GM23338 (cell line): Measurements from ENCODE around the gene IL6R. TPM values are rescaled to one million over a fixed set of nuclear protein-coding genes. Genes with fewer than 3 reads are reported as not detected.

ENCODE experiments used
- ATAC-seq: fragments of 200-7000 bp; cut with Tn5 transposase; 3 replicates; pipeline ENCODE4 v1.9.1; 2020
- DNase-seq: peaks from one replicate; pipeline ENCODE4 v3.0.0-alpha.2; 2015; ENCODE audit warnings: low spot score
- H2AFZ ChIP-seq: fragments of 200-600 bp; sonication (generic); 2 replicates; pipeline ENCODE4 v1.8.0; 2016; ENCODE audit warnings: antibody characterized with exemption, mild to moderate bottlenecking, moderate library complexity
- H3F3A ChIP-seq: fragments of 200-600 bp; sonication (generic); replicated peaks from 2 replicates; pipeline ENCODE4 v1.8.0; 2017; ENCODE audit warnings: antibody characterized with exemption, mixed run types, low read depth
- H3K27ac ChIP-seq: fragments of 200-600 bp; sonication (generic); 2 replicates; pipeline ENCODE4 v1.6.1; 2016; ENCODE audit warnings: low read depth
- H3K27me3 ChIP-seq: fragments of 200-600 bp; sonication (generic); 2 replicates; pipeline ENCODE4 v1.8.0; 2016; ENCODE audit warnings: mild to moderate bottlenecking, mixed run types, moderate library complexity; ENCODE audit not compliant: insufficient read depth
- H3K36me3 ChIP-seq: fragments of 200-600 bp; sonication (generic); 2 replicates; pipeline ENCODE4 v1.8.0; 2016; ENCODE audit warnings: mild to moderate bottlenecking; ENCODE audit not compliant: insufficient read depth
- H3K4me1 ChIP-seq: fragments of 200-600 bp; sonication (generic); 2 replicates; pipeline ENCODE4 v1.8.0; 2016; ENCODE audit warnings: mild to moderate bottlenecking, moderate library complexity; ENCODE audit not compliant: insufficient read depth
- H3K4me2 ChIP-seq: fragments of 200-600 bp; sonication (generic); 2 replicates; pipeline ENCODE4 v1.7.1; 2017; ENCODE audit warnings: mixed run types
- H3K4me3 ChIP-seq: fragments of 200-600 bp; sonication (generic); 2 replicates; pipeline ENCODE4 v1.6.1; 2016; ENCODE audit warnings: mixed run types
- H3K79me2 ChIP-seq: fragments of 200-600 bp; sonication (generic); replicated peaks from 2 replicates; pipeline ENCODE4 v1.8.0; 2017; ENCODE audit warnings: mild to moderate bottlenecking; ENCODE audit not compliant: insufficient read depth
- H3K9me2 ChIP-seq: fragments of 200-600 bp; sonication (generic); 2 replicates; pipeline ENCODE4 v1.8.0; 2017; ENCODE audit not compliant: insufficient read depth
- H4K20me1 ChIP-seq: fragments of 200-600 bp; sonication (generic); replicated peaks from 2 replicates; pipeline ENCODE4 v1.8.0; 2017; ENCODE audit warnings: mild to moderate bottlenecking; ENCODE audit not compliant: insufficient read depth
- H3K27ac Mint-ChIP-seq: 2 replicates; pipeline ENCODE4 v1.8.0; 2020; ENCODE audit warnings: inconsistent platforms, mild to moderate bottlenecking, moderate library complexity, mixed read lengths
- H3K27me3 Mint-ChIP-seq: 3 replicates; pipeline ENCODE4 v1.8.0; 2022; ENCODE audit warnings: low read depth, mild to moderate bottlenecking, moderate library complexity, mixed read lengths, inconsistent platforms; ENCODE audit not compliant: insufficient read depth, poor library complexity
- H3K36me3 Mint-ChIP-seq: 3 replicates; pipeline ENCODE4 v1.8.0; 2021; ENCODE audit warnings: low read depth, mild to moderate bottlenecking, inconsistent platforms, moderate library complexity, mixed read lengths
- H3K4me1 Mint-ChIP-seq: 3 replicates; pipeline ENCODE4 v1.8.0; 2020; ENCODE audit warnings: mild to moderate bottlenecking, inconsistent platforms, mixed read lengths
- H3K4me3 Mint-ChIP-seq: 3 replicates; pipeline ENCODE4 v1.8.0; 2021; ENCODE audit warnings: moderate library complexity, mild to moderate bottlenecking, inconsistent platforms, mixed read lengths
- H3K9me3 Mint-ChIP-seq: 3 replicates; pipeline ENCODE4 v1.8.0; 2020; ENCODE audit warnings: moderate library complexity, mild to moderate bottlenecking, inconsistent platforms, mixed read lengths
- CREB1 ChIP-seq: fragments of 250-450 bp; sonication (Bioruptor Pico); IDR thresholded peaks from 2 replicates; pipeline ENCODE4 v1.5.0; 2020; ENCODE audit warnings: low read depth, mild to moderate bottlenecking, moderate library complexity
- EZH2 ChIP-seq: fragments of 200-600 bp; sonication (generic); IDR thresholded peaks from one replicate; pipeline ENCODE4 v1.8.0; 2017; ENCODE audit warnings: antibody characterized with exemption, mild to moderate bottlenecking, low read depth; ENCODE audit not compliant: unreplicated experiment
- JUNB ChIP-seq: IDR thresholded peaks from one replicate; pipeline ENCODE4 v1.6.1; 2016; ENCODE audit warnings: antibody characterized with exemption; ENCODE audit not compliant: unreplicated experiment
- NANOG ChIP-seq: IDR thresholded peaks from 2 replicates; pipeline ENCODE4 v1.6.1; 2016; ENCODE audit warnings: antibody characterized with exemption, borderline replicate concordance
- ZNF114 ChIP-seq: fragments of 250-450 bp; sonication (Bioruptor Pico); IDR thresholded peaks from 2 replicates; pipeline ENCODE4 v1.5.0; 2020; ENCODE audit warnings: mild to moderate bottlenecking, moderate library complexity
- ZNF331 ChIP-seq: fragments of 250-450 bp; sonication (Bioruptor Pico); IDR thresholded peaks from 2 replicates; pipeline ENCODE4 v1.5.0; 2020; ENCODE audit warnings: low read depth, mild to moderate bottlenecking, moderate library complexity
- ZNF462 ChIP-seq: fragments of 250-450 bp; sonication (Bioruptor Pico); IDR thresholded peaks from 2 replicates; pipeline ENCODE4 v1.5.0; 2020; ENCODE audit warnings: mild to moderate bottlenecking, moderate library complexity
- polyA plus RNA-seq: library from polyadenylated mRNA; unstranded; fragments of >200 nt; fragmentation: Nextera tagmentation; extraction: Ambion mirVana; gene quantifications from 2 replicates; pipeline ENCODE4 v1.2.1, GENCODE V29; 2016
- total RNA-seq: library from RNA; depleted of rRNA; stranded (reverse); fragments of >200 nt; shearing (Covaris generic); gene quantifications from 2 replicates; pipeline ENCODE4 v1.2.3, GENCODE V29; 2014
- TF ChIP-seq, protein P1 (sequence below), 2 experiments: fragments of 200-600 bp in 1 of 2; sonication (generic) in 1 of 2; conservative IDR thresholded peaks; 2 replicates each; pipeline versions ENCODE4 v1.5.1 to v1.6.1; 2016 to 2017; ENCODE audit warnings: antibody characterized with exemption in 2 of 2, low read depth in 2 of 2, mild to moderate bottlenecking in 2 of 2, moderate library complexity in 1 of 2
- TF ChIP-seq, protein P2 (sequence below): IDR thresholded peaks from 2 replicates; pipeline ENCODE4 v1.6.1; 2016; ENCODE audit warnings: antibody characterized with exemption
- TF ChIP-seq, protein P3 (sequence below): IDR thresholded peaks from one replicate; pipeline ENCODE4 v1.6.1; 2018; ENCODE audit warnings: antibody characterized with exemption; ENCODE audit not compliant: unreplicated experiment

IL6R gene
- total and polyA plus RNA-seq, 2 experiments from 2014 or later = 1.0 to 13.8 TPM

DNA sequence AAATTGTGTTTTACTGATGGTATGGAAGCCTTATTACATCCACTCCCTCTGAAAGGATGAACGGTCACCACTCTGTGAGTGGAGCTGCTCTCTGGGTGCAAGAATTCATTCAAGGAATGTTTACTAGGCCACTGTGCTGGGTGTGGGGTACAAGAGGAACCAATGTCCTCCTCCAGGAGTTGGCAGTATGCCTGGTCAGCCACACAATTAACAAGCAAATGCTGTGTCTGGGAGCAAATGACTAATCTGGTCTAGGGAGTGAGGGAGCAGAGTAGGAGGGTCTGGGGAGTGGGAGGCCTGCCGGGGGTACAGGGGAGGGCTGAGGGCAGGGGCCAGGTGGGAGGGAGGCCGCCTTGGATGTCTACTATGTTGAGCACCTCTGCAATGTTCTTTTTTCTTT lies 69.7 kb downstream of the IL6R start:
- ATAC-seq (no peak), DNase-seq (no peak)
- no peak overlapping the region for H3K4me3 Mint-ChIP-seq
- Histone ChIP-seq H3K79me2 (no peaks in the 10 kb centered on the region), H2AFZ (no peak overlapping the region), H3K4me3 (no peak overlapping the region), H3K4me1 (peaks cover 8% of the 10 kb centered on the region), H3K27me3 (no peaks in the 10 kb centered on the region), H4K20me1 (no peaks in the 10 kb centered on the region), H3K27ac (no peak overlapping the region), H3K36me3 (no peaks in the 10 kb centered on the region), H3K4me2 (no peak overlapping the region), H3K9me2 (no peaks in the 10 kb centered on the region), H3F3A (no peaks in the 10 kb centered on the region)
- no peak overlapping the region for H3K27ac Mint-ChIP-seq
- TF ChIP-seq NANOG (no peak), JUNB (no peak)
- no peaks in the 10 kb centered on the region for H3K9me3 Mint-ChIP-seq
- H3K36me3 Mint-ChIP-seq = no peaks in the 10 kb centered on the region
- H3K27me3 Mint-ChIP-seq = no peaks in the 10 kb centered on the region
- H3K4me1 Mint-ChIP-seq = peaks cover 13% of the 10 kb centered on the region

DNA sequence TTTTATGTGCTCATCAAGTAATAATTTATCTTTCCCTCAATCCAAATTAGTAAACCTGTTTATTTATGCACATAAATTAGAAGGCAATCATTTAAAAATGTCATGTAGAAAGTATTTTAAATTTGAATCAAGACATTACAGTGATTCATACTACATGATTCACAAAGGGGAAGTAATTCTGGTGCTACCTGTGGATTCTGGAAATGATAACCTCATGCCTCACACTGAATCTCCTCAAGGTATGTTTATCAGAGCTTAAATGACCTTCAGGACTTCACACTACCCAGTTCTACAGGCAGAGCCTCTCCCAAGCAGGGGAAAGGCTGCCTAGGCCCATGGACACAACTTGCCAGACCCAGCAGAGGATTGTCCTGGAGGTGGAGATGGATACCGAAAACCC lies 71.6 kb downstream of the IL6R start:
- Mint-ChIP-seq H3K4me1 (peaks cover 20% of the 10 kb centered on the region), H3K27me3 (no peaks in the 10 kb centered on the region), H3K4me3 (no peak overlapping the region), H3K27ac (no peak overlapping the region), H3K9me3 (no peaks in the 10 kb centered on the region), H3K36me3 (no peaks in the 10 kb centered on the region)
- no peaks in the 10 kb centered on the region for H3F3A ChIP-seq
- no peak overlapping the region for H3K27ac ChIP-seq
- H2AFZ ChIP-seq = no peak overlapping the region
- no peaks in the 10 kb centered on the region for H3K27me3 ChIP-seq
- H4K20me1 ChIP-seq = no peaks in the 10 kb centered on the region
- H3K36me3 ChIP-seq = no peaks in the 10 kb centered on the region
- ATAC-seq = no peak
- DNase-seq = no peak
- no peak overlapping the region for H3K4me2 ChIP-seq
- peaks cover 8% of the 10 kb centered on the region for H3K4me1 ChIP-seq
- H3K4me3 ChIP-seq = no peak overlapping the region
- H3K9me2 ChIP-seq = no peaks in the 10 kb centered on the region
- no peaks in the 10 kb centered on the region for H3K79me2 ChIP-seq
- TF ChIP-seq CREB1 (CRISPR knock-in tag) (no peak), ZNF331 (CRISPR knock-in tag) (no peak), EZH2 (no peak), JUNB (no peak), ZNF462 (CRISPR knock-in tag) (no peak), ZNF114 (no peak)
- TF ChIP-seq, protein P1, sequence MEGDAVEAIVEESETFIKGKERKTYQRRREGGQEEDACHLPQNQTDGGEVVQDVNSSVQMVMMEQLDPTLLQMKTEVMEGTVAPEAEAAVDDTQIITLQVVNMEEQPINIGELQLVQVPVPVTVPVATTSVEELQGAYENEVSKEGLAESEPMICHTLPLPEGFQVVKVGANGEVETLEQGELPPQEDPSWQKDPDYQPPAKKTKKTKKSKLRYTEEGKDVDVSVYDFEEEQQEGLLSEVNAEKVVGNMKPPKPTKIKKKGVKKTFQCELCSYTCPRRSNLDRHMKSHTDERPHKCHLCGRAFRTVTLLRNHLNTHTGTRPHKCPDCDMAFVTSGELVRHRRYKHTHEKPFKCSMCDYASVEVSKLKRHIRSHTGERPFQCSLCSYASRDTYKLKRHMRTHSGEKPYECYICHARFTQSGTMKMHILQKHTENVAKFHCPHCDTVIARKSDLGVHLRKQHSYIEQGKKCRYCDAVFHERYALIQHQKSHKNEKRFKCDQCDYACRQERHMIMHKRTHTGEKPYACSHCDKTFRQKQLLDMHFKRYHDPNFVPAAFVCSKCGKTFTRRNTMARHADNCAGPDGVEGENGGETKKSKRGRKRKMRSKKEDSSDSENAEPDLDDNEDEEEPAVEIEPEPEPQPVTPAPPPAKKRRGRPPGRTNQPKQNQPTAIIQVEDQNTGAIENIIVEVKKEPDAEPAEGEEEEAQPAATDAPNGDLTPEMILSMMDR (conservative IDR thresholded peaks at IDR 0.05; ENCODE audit: low read depth in 2 of 2) = no peak
- TF ChIP-seq, protein P2, sequence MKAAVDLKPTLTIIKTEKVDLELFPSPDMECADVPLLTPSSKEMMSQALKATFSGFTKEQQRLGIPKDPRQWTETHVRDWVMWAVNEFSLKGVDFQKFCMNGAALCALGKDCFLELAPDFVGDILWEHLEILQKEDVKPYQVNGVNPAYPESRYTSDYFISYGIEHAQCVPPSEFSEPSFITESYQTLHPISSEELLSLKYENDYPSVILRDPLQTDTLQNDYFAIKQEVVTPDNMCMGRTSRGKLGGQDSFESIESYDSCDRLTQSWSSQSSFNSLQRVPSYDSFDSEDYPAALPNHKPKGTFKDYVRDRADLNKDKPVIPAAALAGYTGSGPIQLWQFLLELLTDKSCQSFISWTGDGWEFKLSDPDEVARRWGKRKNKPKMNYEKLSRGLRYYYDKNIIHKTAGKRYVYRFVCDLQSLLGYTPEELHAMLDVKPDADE = no peak
- TF ChIP-seq, protein P3, sequence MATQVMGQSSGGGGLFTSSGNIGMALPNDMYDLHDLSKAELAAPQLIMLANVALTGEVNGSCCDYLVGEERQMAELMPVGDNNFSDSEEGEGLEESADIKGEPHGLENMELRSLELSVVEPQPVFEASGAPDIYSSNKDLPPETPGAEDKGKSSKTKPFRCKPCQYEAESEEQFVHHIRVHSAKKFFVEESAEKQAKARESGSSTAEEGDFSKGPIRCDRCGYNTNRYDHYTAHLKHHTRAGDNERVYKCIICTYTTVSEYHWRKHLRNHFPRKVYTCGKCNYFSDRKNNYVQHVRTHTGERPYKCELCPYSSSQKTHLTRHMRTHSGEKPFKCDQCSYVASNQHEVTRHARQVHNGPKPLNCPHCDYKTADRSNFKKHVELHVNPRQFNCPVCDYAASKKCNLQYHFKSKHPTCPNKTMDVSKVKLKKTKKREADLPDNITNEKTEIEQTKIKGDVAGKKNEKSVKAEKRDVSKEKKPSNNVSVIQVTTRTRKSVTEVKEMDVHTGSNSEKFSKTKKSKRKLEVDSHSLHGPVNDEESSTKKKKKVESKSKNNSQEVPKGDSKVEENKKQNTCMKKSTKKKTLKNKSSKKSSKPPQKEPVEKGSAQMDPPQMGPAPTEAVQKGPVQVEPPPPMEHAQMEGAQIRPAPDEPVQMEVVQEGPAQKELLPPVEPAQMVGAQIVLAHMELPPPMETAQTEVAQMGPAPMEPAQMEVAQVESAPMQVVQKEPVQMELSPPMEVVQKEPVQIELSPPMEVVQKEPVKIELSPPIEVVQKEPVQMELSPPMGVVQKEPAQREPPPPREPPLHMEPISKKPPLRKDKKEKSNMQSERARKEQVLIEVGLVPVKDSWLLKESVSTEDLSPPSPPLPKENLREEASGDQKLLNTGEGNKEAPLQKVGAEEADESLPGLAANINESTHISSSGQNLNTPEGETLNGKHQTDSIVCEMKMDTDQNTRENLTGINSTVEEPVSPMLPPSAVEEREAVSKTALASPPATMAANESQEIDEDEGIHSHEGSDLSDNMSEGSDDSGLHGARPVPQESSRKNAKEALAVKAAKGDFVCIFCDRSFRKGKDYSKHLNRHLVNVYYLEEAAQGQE = no peak
